ENCODE measurements around the gene ADAMTSL1.

Gene ADAMTSL1

DNA sequence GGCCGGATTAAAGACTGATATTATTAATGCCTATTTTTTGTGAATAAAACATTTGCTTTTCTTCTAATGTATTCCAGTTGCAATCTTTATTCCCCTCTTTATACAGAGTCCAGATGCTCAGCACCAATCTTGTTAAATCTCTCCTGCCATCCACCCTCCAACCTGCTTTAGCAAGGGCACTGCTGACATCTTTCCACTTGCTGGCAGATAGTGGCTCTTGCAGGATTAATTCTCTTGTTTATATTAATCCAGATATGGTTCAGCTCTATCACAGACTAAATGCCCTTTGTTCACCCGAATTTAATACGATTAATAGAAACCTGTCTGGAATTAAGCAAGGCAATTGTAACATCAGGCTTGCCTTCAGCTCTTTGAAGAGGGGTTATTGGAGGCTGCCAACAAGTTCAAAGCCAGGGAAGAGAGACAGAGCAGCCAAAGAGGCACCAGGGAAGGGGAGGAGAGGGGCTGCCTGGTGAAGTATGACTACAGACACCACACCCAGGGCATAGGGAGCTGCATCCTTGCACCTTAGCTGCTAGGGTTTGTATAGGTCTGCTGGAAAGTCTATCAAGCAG is 322.8 kb downstream of the ADAMTSL1 start:
- H3K27ac ChIP-seq (ENCODE audit: low read depth, low read length), result no peak overlapping the region
- H3K36me3 ChIP-seq (ENCODE audit: low read length), result no peaks in the 10 kb centered on the region
- H3K9me3 ChIP-seq (ENCODE audit: insufficient read depth, low read length), result no peaks in the 10 kb centered on the region
- H4K20me1 ChIP-seq (ENCODE audit: low read depth, low read length), result no peaks in the 10 kb centered on the region
- no peaks in the 10 kb centered on the region for H3K79me2 ChIP-seq (ENCODE audit: insufficient read depth, low read length)
- no peak overlapping the region for H3K4me3 ChIP-seq (ENCODE audit: insufficient read depth, low read length, poor library complexity, severe bottlenecking)
- H3K9ac ChIP-seq (ENCODE audit: low read length), result no peak overlapping the region
- H3F3A ChIP-seq (ENCODE audit: insufficient read depth), result no peaks in the 10 kb centered on the region
- no peak overlapping the region for H3K4me2 ChIP-seq (ENCODE audit: low read depth, low read length, poor library complexity, severe bottlenecking)
- H2AFZ ChIP-seq (ENCODE audit: low read depth, low read length, severe bottlenecking), result no peak overlapping the region
- no peaks in the 10 kb centered on the region for H3K27me3 ChIP-seq (ENCODE audit: low read length)
- H3K9me2 ChIP-seq (replicated peaks; ENCODE audit: insufficient read depth, low read length), result no peaks in the 10 kb centered on the region
- TF ChIP-seq EZH2phosphoT487 (conservative IDR thresholded peaks at IDR 0.05; ENCODE audit: low read length), result no peak
- TF ChIP-seq, protein P1, sequence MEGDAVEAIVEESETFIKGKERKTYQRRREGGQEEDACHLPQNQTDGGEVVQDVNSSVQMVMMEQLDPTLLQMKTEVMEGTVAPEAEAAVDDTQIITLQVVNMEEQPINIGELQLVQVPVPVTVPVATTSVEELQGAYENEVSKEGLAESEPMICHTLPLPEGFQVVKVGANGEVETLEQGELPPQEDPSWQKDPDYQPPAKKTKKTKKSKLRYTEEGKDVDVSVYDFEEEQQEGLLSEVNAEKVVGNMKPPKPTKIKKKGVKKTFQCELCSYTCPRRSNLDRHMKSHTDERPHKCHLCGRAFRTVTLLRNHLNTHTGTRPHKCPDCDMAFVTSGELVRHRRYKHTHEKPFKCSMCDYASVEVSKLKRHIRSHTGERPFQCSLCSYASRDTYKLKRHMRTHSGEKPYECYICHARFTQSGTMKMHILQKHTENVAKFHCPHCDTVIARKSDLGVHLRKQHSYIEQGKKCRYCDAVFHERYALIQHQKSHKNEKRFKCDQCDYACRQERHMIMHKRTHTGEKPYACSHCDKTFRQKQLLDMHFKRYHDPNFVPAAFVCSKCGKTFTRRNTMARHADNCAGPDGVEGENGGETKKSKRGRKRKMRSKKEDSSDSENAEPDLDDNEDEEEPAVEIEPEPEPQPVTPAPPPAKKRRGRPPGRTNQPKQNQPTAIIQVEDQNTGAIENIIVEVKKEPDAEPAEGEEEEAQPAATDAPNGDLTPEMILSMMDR (IDR thresholded peaks at IDR 0.05; ENCODE audit: insufficient read depth, low read length, poor library complexity, severe bottlenecking), result no peak

DNA sequence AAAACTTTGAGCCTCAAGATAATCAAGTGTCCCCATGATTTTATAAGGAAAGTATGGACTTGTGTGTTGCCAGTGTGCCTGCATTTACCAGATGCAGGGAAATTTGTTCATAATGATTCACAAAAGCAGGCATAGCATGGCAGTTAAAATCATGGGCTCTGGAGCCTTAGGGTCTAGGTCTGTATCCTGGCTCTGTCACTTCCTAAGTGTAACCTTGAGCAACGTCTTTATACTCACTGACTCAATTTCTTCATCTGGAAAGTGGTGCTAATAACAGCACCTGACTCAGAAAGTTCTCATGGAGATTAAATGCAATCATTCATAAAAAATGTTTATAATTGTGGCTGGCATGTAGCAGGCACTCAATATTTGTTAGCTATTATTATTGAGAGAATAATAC is 324.2 kb downstream of the ADAMTSL1 start:
- no peaks in the 10 kb centered on the region for H3K27me3 ChIP-seq (ENCODE audit: low read length)
- no peak overlapping the region for H3K4me2 ChIP-seq (ENCODE audit: low read depth, low read length, poor library complexity, severe bottlenecking)
- H3K9me2 ChIP-seq (replicated peaks; ENCODE audit: insufficient read depth, low read length), result no peaks in the 10 kb centered on the region
- no peaks in the 10 kb centered on the region for H4K20me1 ChIP-seq (ENCODE audit: low read depth, low read length)
- no peak for TF ChIP-seq EZH2phosphoT487 (conservative IDR thresholded peaks at IDR 0.05; ENCODE audit: low read length)
- TF ChIP-seq, protein P1 (IDR thresholded peaks at IDR 0.05; ENCODE audit: insufficient read depth, low read length, poor library complexity, severe bottlenecking), result no peak
- no peak overlapping the region for H3K27ac ChIP-seq (ENCODE audit: low read depth, low read length)
- no peaks in the 10 kb centered on the region for H3K36me3 ChIP-seq (ENCODE audit: low read length)
- no peaks in the 10 kb centered on the region for H3K79me2 ChIP-seq (ENCODE audit: insufficient read depth, low read length)
- no peaks in the 10 kb centered on the region for H3F3A ChIP-seq (ENCODE audit: insufficient read depth)
- H3K4me3 ChIP-seq (ENCODE audit: insufficient read depth, low read length, poor library complexity, severe bottlenecking), result no peak overlapping the region
- no peak overlapping the region for H2AFZ ChIP-seq (ENCODE audit: low read depth, low read length, severe bottlenecking)
- H3K9me3 ChIP-seq (ENCODE audit: insufficient read depth, low read length), result no peaks in the 10 kb centered on the region
- H3K9ac ChIP-seq (ENCODE audit: low read length), result no peak overlapping the region

DNA sequence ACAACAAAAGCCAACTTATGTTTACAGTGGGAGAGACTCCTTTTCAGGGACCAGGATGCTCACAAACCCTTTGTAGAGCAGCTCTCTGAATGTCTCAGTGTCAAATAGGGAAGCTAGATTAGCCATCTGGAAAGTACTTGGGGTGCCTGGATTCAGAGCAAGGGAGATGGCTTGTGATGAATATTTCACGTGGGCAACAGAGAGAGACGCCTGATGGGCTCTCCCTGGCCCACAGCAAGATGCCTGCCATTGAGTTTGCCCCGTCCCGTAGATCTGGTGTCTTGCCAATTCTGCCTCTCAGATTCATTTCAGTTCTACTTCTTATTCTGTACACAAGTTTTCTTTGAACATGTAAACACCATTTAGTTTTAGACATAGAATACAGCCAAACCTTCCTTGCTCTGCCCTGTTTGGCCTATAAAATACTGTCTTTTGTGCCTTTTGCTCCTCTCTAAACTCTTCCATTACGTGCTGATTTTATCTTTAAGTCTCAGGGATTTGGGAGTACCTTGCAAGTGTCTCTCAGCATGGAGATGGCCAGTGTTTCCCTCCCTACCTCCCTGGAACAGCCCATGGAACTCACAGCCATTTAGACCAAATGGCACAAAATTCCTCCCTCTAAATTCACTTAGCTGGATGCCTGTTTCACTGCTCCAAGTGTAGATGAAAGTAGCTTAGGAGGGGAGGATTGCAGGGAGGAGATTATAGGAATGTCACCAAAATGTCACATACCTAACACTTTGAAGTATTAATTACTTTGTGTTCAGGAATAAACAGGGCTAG is 324.7 kb downstream of the ADAMTSL1 start:
- Histone ChIP-seq H3K27me3 (ENCODE audit: low read length) (no peaks in the 10 kb centered on the region), H3K27ac (ENCODE audit: low read depth, low read length) (no peak overlapping the region)
- TF ChIP-seq, protein P1 (IDR thresholded peaks at IDR 0.05; ENCODE audit: insufficient read depth, low read length, poor library complexity, severe bottlenecking), result no peak
- no peak for TF ChIP-seq EZH2phosphoT487 (conservative IDR thresholded peaks at IDR 0.05; ENCODE audit: low read length)

More for the DNA sequence above, 324.7 kb downstream of the ADAMTSL1 start:
- H3K4me2 ChIP-seq (ENCODE audit: low read depth, low read length, poor library complexity, severe bottlenecking), result no peak overlapping the region
- no peak overlapping the region for H2AFZ ChIP-seq (ENCODE audit: low read depth, low read length, severe bottlenecking)
- H3K4me3 ChIP-seq (ENCODE audit: insufficient read depth, low read length, poor library complexity, severe bottlenecking), result no peak overlapping the region
- no peaks in the 10 kb centered on the region for H3F3A ChIP-seq (ENCODE audit: insufficient read depth)
- no peaks in the 10 kb centered on the region for H4K20me1 ChIP-seq (ENCODE audit: low read depth, low read length)
- no peaks in the 10 kb centered on the region for H3K9me3 ChIP-seq (ENCODE audit: insufficient read depth, low read length)
- H3K36me3 ChIP-seq (ENCODE audit: low read length), result no peaks in the 10 kb centered on the region
- no peak overlapping the region for H3K9ac ChIP-seq (ENCODE audit: low read length)
- H3K79me2 ChIP-seq (ENCODE audit: insufficient read depth, low read length), result no peaks in the 10 kb centered on the region
- no peaks in the 10 kb centered on the region for H3K9me2 ChIP-seq (replicated peaks; ENCODE audit: insufficient read depth, low read length)

All from SU-DHL-6 (cell line).